PC-9 (cell line): ENCODE data around the gene IQSEC1.
"Not testable (repeated sequence)": the region's sequence is repeated elsewhere in the genome, so short reads cannot be mapped to it uniquely, and the experiment has no call there.

Experiments used
- EZH2 ChIP-seq: fragments of 200-600 bp; sonication (generic); IDR thresholded peaks from 2 replicates; pipeline ENCODE4 v1.8.0; 2017; ENCODE audit warnings: antibody characterized with exemption, low read depth
- TF ChIP-seq, protein P1 (sequence below): fragments of 200-600 bp; sonication (generic); conservative IDR thresholded peaks from 2 replicates; pipeline ENCODE4 v1.6.1; 2017; ENCODE audit warnings: mixed run types, antibody characterized with exemption, mild to moderate bottlenecking, moderate library complexity

DNA sequence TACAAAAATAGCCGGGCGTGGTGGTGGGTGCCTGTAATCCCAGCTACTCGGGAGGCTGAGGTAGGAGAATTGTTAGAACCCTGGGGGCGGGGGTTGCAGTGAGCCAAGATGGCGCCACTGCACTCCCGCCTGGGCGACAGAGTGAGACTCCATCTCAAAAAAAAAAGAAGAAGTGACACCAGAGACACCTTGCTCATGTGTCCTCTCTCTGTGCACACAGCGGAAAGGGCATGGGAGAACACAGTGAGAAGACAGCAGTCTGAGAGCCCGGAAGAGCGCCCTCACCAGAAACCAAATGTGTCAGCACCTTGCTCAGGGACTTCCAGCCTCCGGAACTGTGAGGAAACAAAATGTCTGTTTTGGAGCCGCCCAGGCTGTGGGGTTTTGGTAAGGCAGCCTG, 191.4 kb downstream of the IQSEC1 start:
- TF ChIP-seq, protein P1, sequence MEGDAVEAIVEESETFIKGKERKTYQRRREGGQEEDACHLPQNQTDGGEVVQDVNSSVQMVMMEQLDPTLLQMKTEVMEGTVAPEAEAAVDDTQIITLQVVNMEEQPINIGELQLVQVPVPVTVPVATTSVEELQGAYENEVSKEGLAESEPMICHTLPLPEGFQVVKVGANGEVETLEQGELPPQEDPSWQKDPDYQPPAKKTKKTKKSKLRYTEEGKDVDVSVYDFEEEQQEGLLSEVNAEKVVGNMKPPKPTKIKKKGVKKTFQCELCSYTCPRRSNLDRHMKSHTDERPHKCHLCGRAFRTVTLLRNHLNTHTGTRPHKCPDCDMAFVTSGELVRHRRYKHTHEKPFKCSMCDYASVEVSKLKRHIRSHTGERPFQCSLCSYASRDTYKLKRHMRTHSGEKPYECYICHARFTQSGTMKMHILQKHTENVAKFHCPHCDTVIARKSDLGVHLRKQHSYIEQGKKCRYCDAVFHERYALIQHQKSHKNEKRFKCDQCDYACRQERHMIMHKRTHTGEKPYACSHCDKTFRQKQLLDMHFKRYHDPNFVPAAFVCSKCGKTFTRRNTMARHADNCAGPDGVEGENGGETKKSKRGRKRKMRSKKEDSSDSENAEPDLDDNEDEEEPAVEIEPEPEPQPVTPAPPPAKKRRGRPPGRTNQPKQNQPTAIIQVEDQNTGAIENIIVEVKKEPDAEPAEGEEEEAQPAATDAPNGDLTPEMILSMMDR, result not testable (repeated sequence)
- TF ChIP-seq EZH2, result not testable (repeated sequence)
